T-cell (primary cell): ENCODE data around the gene SMIM1. TPM values are rescaled to one million over a fixed set of nuclear protein-coding genes. Genes with fewer than 3 reads are reported as not detected.
"Not testable (repeated sequence)": the region's sequence is repeated elsewhere in the genome, so short reads cannot be mapped to it uniquely, and the experiment has no call there.

Experiments
- ATAC-seq, 4 experiments: fragments of 200-7000 bp in 3 of 4; fragments of 150-1000 bp in 1 of 4; cut with Tn5 transposase; replicated peaks in 1 of 4; 1 replicate in 3 of 4; 2 replicates in 1 of 4; pipeline ENCODE4 v1.10.0; 2021; ENCODE audit warnings: moderate library complexity in 3 of 4, mild to moderate bottlenecking in 2 of 4, moderate number of reproducible peaks in 1 of 4
- CTCF ChIA-PET, 2 donors: fragments of 300-600 bp; sonication (Branson Sonifier 250); formaldehyde crosslinking; loops; one replicate each; lab custom pipeline; 2022; ENCODE audit warnings: antibody characterized with exemption in 2 of 2; lab: Charles Lee
- POLR2A ChIA-PET, 2 donors: fragments of 300-600 bp; sonication (Branson Sonifier 250); formaldehyde crosslinking; loops; one replicate each; lab custom pipeline; 2022; ENCODE audit warnings: antibody characterized with exemption in 2 of 2; lab: Charles Lee
- DNase-seq, 35 experiments: peaks; one replicate each; pipeline versions ENCODE4 v3.0.0 to v3.0.0-alpha.2; 2013 to 2023
- H3K27ac ChIP-seq: one replicate; pipeline ENCODE4 v1.5.1; 2013; ENCODE audit warnings: low read length
- H3K27me3 ChIP-seq, 2 experiments: replicated peaks in 1 of 2; 1 replicate in 1 of 2; 2 replicates in 1 of 2; pipeline versions ENCODE4 v1.6.1 to v1.7.0; 2013; ENCODE audit warnings: low read length in 1 of 2, mixed read lengths in 1 of 2; ENCODE audit not compliant: control insufficient read depth in 2 of 2, insufficient read depth in 2 of 2; ENCODE audit errors: extremely low read depth in 1 of 2
- H3K36me3 ChIP-seq, 2 donors: 1 replicate in 1 of 2; 2 replicates in 1 of 2; pipeline versions ENCODE4 v1.6.1 to v1.7.0; 2013; ENCODE audit warnings: low read length in 1 of 2; ENCODE audit not compliant: control insufficient read depth in 2 of 2, insufficient read depth in 1 of 2; ENCODE audit errors: extremely low read depth in 1 of 2
- H3K4me1 ChIP-seq, 2 experiments: 1 replicate in 1 of 2; 2 replicates in 1 of 2; pipeline versions ENCODE4 v1.6.1 to v1.7.0; 2013; ENCODE audit warnings: low read length in 2 of 2, mixed read lengths in 1 of 2; ENCODE audit not compliant: insufficient read depth in 2 of 2, control insufficient read depth in 1 of 2; ENCODE audit errors: extremely low read depth in 1 of 2
- H3K4me3 ChIP-seq, 2 donors: 1 replicate in 1 of 2; 2 replicates in 1 of 2; pipeline versions ENCODE4 v1.5.1 to v1.7.0; 2013; ENCODE audit warnings: mild to moderate bottlenecking in 2 of 2, low read length in 1 of 2, moderate library complexity in 1 of 2; ENCODE audit not compliant: control insufficient read depth in 1 of 2; ENCODE audit errors: extremely low read depth in 1 of 2
- H3K9me3 ChIP-seq: 2 replicates; pipeline ENCODE4 v1.7.0; 2013
- H3K27ac Mint-ChIP-seq, 2 donors: one replicate each; pipeline ENCODE4 v1.8.0; 2020 to 2021; ENCODE audit warnings: mild to moderate bottlenecking in 2 of 2, mixed read lengths in 2 of 2
- H3K27me3 Mint-ChIP-seq, 2 donors: one replicate each; pipeline ENCODE4 v1.8.0; 2021 to 2022; ENCODE audit warnings: mixed read lengths in 2 of 2
- H3K36me3 Mint-ChIP-seq: one replicate; pipeline ENCODE4 v1.8.0; 2021; ENCODE audit warnings: mixed read lengths
- H3K4me1 Mint-ChIP-seq, 3 donors: one replicate each; pipeline ENCODE4 v1.8.0; 2020 to 2022; ENCODE audit warnings: mixed read lengths in 3 of 3, mild to moderate bottlenecking in 1 of 3
- H3K4me3 Mint-ChIP-seq, 3 donors: one replicate each; pipeline ENCODE4 v1.8.0; 2020 to 2022; ENCODE audit warnings: mild to moderate bottlenecking in 3 of 3, mixed read lengths in 3 of 3, moderate library complexity in 3 of 3
- H3K9me3 Mint-ChIP-seq, 3 donors: one replicate each; pipeline ENCODE4 v1.8.0; 2020 to 2022; ENCODE audit warnings: mixed read lengths in 3 of 3
- WGBS: methylation state at CpG from one replicate; pipeline ENCODE4 v1.1.5; 2013; ENCODE audit warnings: missing lambda C conversion rate; ENCODE audit not compliant: insufficient coverage; 5-methylcytosine and 5-hydroxymethylcytosine counted together
- total RNA-seq, 35 experiments: library from RNA in 6 of 35; stranded (reverse) in 6 of 35; fragments of 120-200 nt in 1 of 35; gene quantifications; one replicate each; pipeline versions ENCODE4 v1.2.1 to v1.2.4 and lab custom pipeline; 2013 to 2026

SMIM1 gene
- total RNA-seq, 5 donors from 2014 or later (not counting 1 experiment from before 2014, with no cell fraction given), result 1.3 to 6.2 (median 4.2) TPM

DNA sequence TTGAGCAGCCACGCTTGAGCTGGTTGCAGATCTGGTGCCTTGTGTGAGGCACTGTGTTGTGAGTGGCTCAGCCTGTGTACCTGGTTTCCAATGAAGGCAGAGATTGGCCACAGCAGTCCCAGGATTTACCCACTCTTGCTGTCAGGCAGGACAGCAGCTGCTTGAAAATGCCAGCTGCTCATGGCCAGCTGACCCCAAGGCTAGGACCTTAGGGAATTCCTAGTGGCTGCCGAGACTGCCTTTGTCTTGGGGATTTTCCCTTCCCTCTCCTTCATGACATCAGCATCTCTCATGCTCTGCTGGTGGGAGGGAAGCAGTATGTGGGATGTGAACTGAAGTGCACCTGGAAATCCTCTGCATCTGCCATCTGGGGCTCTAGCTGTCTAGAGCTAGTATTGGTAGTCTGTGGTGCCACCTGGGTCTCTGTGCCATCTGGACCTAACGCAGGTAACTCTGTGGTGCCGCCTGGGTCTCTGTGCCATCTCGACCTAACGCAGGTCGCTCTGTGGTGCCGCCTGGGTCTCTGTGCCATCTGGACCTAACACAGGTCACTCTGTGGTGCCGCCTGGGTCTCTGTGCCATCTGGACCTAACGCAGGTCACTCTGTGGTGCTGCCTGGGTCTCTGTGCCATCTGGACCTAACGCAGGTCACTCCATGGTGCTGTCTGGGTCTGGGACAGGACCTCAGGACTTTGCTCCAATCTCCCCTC, 27.6 kb downstream of the SMIM1 start:
- Mint-ChIP-seq H3K9me3 (no peaks in the 10 kb centered on the region), H3K36me3 (no peaks in the 10 kb centered on the region), H3K4me3 (no peak overlapping the region), H3K4me1 (peaks cover 19 to 24% (median 20%) of the 10 kb centered on the region in 3 donors), H3K27me3 (peaks cover 33 to 50% of the 10 kb centered on the region in 2 donors), H3K27ac (no peak overlapping the region)
- ATAC-seq (no peak), DNase-seq (no peak)
- no peak overlapping the region for H3K4me3 ChIP-seq
- ChIA-PET POLR2A (no interaction called here), CTCF (interaction anchor here in 1 of 2 donors (0.6 kb wide), 1 partner anchor 24 kb away, joined by 3 read pairs; no protein-coding TSS in a partner anchor)
- H3K36me3 ChIP-seq, result no peaks in the 10 kb centered on the region
- WGBS, result 97% methylated on average over 9 of the region's 11 CpGs
- no peaks in the 10 kb centered on the region for H3K9me3 ChIP-seq
- peaks cover 0 to 16% of the 10 kb centered on the region in 2 experiments for H3K27me3 ChIP-seq
- no peak overlapping the region for H3K27ac ChIP-seq
- H3K4me1 ChIP-seq, result peaks cover 10 to 19% of the 10 kb centered on the region in 2 experiments

DNA sequence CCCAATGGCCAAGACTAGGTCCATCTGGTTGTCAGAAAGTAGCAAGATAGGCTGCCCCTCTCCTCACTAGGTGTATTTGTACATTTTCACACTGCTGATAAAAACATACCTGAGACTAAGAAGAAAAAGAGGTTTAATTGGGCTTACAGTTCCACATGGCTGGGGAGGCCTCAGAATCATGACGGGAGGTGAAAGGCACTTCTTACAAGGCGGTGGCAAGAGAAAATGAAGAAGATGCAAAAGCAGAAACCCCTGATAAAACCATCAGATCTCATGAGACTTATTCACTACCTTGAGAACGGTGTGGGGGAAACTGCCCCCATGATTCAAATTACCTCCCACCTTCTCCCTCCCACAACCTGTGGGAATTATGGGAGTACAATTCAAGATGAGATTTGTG, 28.2 kb downstream of the SMIM1 start:
- DNase-seq, H3K9me3 Mint-ChIP-seq, H3K27ac Mint-ChIP-seq, CTCF ChIA-PET, H3K36me3 Mint-ChIP-seq, H3K36me3 ChIP-seq, H3K4me3 Mint-ChIP-seq, POLR2A ChIA-PET, H3K4me3 ChIP-seq, ATAC-seq, H3K27ac ChIP-seq, H3K9me3 ChIP-seq: not testable (repeated sequence)
- H3K27me3 ChIP-seq, result peaks cover 0 to 22% of the 10 kb centered on the region in 2 experiments
- H3K4me1 Mint-ChIP-seq, result peaks cover 15 to 19% (median 15%) of the 10 kb centered on the region in 3 donors
- WGBS, result no CpG with 5 or more reads among the region's 3 CpGs
- peaks cover 5 to 13% of the 10 kb centered on the region in 2 experiments for H3K4me1 ChIP-seq
- peaks cover 36 to 57% of the 10 kb centered on the region in 2 donors for H3K27me3 Mint-ChIP-seq

DNA sequence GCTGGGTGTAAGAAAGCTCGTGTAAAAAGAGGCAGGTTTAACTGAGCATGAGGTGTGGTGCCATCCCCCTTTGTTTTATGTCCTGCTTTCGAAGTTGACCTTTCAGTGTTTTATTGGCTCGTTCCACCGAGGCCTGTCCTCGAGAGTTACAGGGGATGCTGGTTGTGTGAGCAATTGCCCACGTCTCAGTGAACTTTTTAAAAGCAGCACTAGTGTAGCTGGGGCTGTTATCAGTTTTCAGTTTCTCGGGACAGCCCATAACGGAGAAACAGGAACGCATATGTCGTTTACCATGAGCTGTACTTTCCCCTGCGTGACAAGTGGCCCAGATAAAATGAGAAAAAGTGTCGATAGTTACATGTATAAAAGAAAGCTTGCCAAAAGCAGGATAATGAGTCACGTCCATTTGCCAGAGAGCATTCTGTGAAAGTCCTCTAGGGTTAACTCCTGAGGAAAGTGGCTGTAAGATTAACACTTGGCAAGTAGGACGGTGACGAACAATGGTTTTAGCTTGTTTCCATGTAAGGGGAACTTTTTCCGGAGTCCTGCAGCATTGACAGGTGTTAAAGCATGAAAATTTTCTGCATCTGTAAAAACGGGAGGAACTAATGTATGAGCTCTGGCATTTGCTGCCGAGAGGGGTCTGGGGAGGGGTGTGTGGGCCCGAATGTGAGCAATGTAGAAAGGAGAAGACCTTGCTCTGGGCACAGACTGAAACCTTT, 31.5 kb downstream of the SMIM1 start:
- Histone ChIP-seq H3K27me3 (peaks cover 0 to 33% of the 10 kb centered on the region in 2 experiments), H3K27ac (no peak overlapping the region), H3K4me1 (peaks cover 0 to 3% of the 10 kb centered on the region in 2 experiments), H3K36me3 (no peaks in the 10 kb centered on the region), H3K9me3 (no peaks in the 10 kb centered on the region), H3K4me3 (no peak overlapping the region)
- WGBS, result 73% methylated on average over 18 of the region's 19 CpGs
- ChIA-PET POLR2A (no interaction called here), CTCF (interaction anchor here in 1 of 2 donors (0.7 kb wide), 1 partner anchor 332 kb away, joined by 3 read pairs; no protein-coding TSS in a partner anchor)
- H3K9me3 Mint-ChIP-seq, result no peaks in the 10 kb centered on the region
- H3K36me3 Mint-ChIP-seq, result no peaks in the 10 kb centered on the region
- H3K4me1 Mint-ChIP-seq, result peaks cover 5 to 8% (median 6%) of the 10 kb centered on the region in 3 donors
- DNase-seq, result no peak
- ATAC-seq, result no peak
- H3K4me3 Mint-ChIP-seq, result no peak overlapping the region
- H3K27me3 Mint-ChIP-seq, result peaks cover 39 to 60% of the 10 kb centered on the region in 2 donors
- no peak overlapping the region for H3K27ac Mint-ChIP-seq

DNA sequence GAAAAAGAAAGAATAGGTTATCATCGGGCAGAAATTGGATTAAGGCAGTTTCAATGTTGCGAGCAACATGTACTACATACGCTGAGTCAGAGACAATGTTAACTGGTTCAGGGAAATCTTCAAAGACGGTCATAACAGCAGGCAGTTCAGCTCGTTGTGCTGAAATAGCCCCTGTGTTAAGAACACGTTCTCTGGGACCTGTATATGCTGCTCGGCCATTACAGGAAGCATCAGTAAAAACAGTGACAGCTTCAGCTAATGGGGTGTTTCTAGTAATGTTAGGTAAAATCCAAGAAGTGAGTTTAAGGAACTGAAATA, 32.0 kb downstream of the SMIM1 start:
- H3K27ac ChIP-seq, POLR2A ChIA-PET, CTCF ChIA-PET, H3K36me3 Mint-ChIP-seq, ATAC-seq, H3K27ac Mint-ChIP-seq, H3K4me1 Mint-ChIP-seq, H3K4me3 Mint-ChIP-seq, DNase-seq, H3K9me3 ChIP-seq, H3K36me3 ChIP-seq, H3K4me3 ChIP-seq, H3K9me3 Mint-ChIP-seq, H3K4me1 ChIP-seq: not testable (repeated sequence)
- 50% methylated on average over 6 of the region's 7 CpGs for WGBS
- H3K27me3 ChIP-seq, result peaks cover 0 to 33% of the 10 kb centered on the region in 2 experiments
- peaks cover 37 to 60% of the 10 kb centered on the region in 2 donors for H3K27me3 Mint-ChIP-seq

DNA sequence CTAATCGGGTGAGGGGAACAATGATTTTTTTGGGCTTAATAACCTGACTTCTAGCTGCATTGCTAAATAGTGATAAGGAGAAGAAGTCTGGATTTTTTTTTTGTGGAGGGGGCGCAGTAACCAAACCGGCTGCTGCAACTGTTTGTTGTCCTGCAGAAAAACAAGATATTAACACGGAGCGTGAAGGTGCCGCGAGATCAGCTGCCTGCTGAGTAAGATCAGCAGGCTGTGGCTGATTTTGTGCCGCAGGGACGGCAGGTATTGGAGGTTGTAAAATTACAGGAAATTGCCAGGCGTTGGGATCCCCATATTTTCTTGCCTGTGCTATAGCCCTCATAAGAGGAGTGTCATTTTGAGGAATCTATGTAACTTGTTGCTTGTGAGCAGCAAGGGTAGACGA, 32.5 kb downstream of the SMIM1 start:
- H3K27ac Mint-ChIP-seq, result no peak overlapping the region
- H3K4me3 ChIP-seq, result no peak overlapping the region
- H3K27me3 ChIP-seq, result peaks cover 0 to 30% of the 10 kb centered on the region in 2 experiments
- no peak overlapping the region for H3K27ac ChIP-seq
- H3K4me1 Mint-ChIP-seq, result peaks cover 5 to 8% (median 7%) of the 10 kb centered on the region in 3 donors
- no peak for DNase-seq
- no peaks in the 10 kb centered on the region for H3K36me3 Mint-ChIP-seq
- H3K9me3 ChIP-seq, result no peaks in the 10 kb centered on the region
- 79% methylated on average over 11 of the region's 11 CpGs for WGBS
- H3K36me3 ChIP-seq, result no peaks in the 10 kb centered on the region
- ChIA-PET POLR2A (no interaction called here), CTCF (no interaction called here)
- no peaks in the 10 kb centered on the region for H3K9me3 Mint-ChIP-seq
- H3K4me3 Mint-ChIP-seq, result no peak overlapping the region
- H3K27me3 Mint-ChIP-seq, result peaks cover 33 to 57% of the 10 kb centered on the region in 2 donors
- ATAC-seq, result no peak
- H3K4me1 ChIP-seq, result peaks cover 0 to 3% of the 10 kb centered on the region in 2 experiments

DNA sequence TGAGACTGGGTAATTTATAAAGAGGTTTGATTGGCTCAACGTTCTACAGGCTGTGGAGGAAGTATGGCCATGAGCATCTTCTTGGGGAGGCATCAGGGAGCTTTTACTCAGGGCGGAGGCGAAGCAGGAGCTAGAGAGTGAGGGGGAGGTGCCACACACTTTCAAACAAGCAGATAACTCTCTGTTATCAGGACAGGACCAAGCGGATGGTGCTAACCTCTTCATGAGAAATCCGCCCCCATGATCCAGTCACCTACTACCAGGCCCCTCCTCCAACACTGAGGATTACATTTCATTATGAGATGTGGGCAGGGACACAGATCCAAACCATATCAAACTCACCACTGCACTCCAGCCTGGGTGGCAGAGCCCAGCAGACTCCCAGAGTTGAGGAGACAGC, 35.2 kb downstream of the SMIM1 start:
- Histone ChIP-seq H3K36me3 (no peaks in the 10 kb centered on the region), H3K27me3 (peaks cover 0 to 27% of the 10 kb centered on the region in 2 experiments), H3K4me3 (no peak overlapping the region), H3K4me1 (peaks cover 0 to 3% of the 10 kb centered on the region in 2 experiments), H3K27ac (no peak overlapping the region), H3K9me3 (no peaks in the 10 kb centered on the region)
- Mint-ChIP-seq H3K9me3 (no peaks in the 10 kb centered on the region), H3K4me1 (peaks cover 0 to 2% (median 0%) of the 10 kb centered on the region in 3 donors), H3K36me3 (no peaks in the 10 kb centered on the region), H3K4me3 (no peak overlapping the region), H3K27me3 (peaks cover 22 to 36% of the 10 kb centered on the region in 2 donors), H3K27ac (no peak overlapping the region)
- no peak for ATAC-seq
- WGBS, result no CpG with 5 or more reads among the region's 5 CpGs
- POLR2A ChIA-PET, result no interaction called here
- no peak for DNase-seq
- CTCF ChIA-PET, result no interaction called here
